ENCODE results near the gene CLTCL1.

GRCh38 chr22:19132153-19132552 lies 159.4 kb downstream of the CLTCL1 start:
- no peak for TF ChIP-seq POLR2A (IDR thresholded peaks at IDR 0.05)
- no peak for TF ChIP-seq CTCF (IDR thresholded peaks at IDR 0.05)

Measured in right lobe of liver (tissue), 4 donors.